AG09309 (cell line): Measurements from ENCODE around the gene HS3ST2.

Source experiments
- DNase-seq: peaks from one replicate; pipeline ENCODE4 v3.0.0-alpha.2; 2010; ENCODE audit warnings: low read depth
- H3K4me3 ChIP-seq: 2 replicates; pipeline ENCODE4 v1.5.1; 2011; ENCODE audit warnings: mild to moderate bottlenecking, low read depth, low read length, moderate library complexity; ENCODE audit not compliant: control insufficient read depth
- TF ChIP-seq, protein P1 (sequence below): IDR thresholded peaks from 2 replicates; pipeline ENCODE4 v1.5.1; 2011; ENCODE audit warnings: mild to moderate bottlenecking, low read depth, low read length, inconsistent platforms; ENCODE audit not compliant: insufficient read depth, control insufficient read depth; ENCODE audit errors: missing control alignments

The HS3ST2 gene

GRCh38 chr16:22781480-22781879, 32.5 kb upstream of the HS3ST2 start:
- no peak for DNase-seq
- TF ChIP-seq, protein P1, sequence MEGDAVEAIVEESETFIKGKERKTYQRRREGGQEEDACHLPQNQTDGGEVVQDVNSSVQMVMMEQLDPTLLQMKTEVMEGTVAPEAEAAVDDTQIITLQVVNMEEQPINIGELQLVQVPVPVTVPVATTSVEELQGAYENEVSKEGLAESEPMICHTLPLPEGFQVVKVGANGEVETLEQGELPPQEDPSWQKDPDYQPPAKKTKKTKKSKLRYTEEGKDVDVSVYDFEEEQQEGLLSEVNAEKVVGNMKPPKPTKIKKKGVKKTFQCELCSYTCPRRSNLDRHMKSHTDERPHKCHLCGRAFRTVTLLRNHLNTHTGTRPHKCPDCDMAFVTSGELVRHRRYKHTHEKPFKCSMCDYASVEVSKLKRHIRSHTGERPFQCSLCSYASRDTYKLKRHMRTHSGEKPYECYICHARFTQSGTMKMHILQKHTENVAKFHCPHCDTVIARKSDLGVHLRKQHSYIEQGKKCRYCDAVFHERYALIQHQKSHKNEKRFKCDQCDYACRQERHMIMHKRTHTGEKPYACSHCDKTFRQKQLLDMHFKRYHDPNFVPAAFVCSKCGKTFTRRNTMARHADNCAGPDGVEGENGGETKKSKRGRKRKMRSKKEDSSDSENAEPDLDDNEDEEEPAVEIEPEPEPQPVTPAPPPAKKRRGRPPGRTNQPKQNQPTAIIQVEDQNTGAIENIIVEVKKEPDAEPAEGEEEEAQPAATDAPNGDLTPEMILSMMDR = no peak
- H3K4me3 ChIP-seq = no peak overlapping the region

GRCh38 chr16:22782314-22782713, 31.6 kb upstream of the HS3ST2 start:
- no peak for DNase-seq
- TF ChIP-seq, protein P1 = no peak
- H3K4me3 ChIP-seq = no peak overlapping the region

DNA sequence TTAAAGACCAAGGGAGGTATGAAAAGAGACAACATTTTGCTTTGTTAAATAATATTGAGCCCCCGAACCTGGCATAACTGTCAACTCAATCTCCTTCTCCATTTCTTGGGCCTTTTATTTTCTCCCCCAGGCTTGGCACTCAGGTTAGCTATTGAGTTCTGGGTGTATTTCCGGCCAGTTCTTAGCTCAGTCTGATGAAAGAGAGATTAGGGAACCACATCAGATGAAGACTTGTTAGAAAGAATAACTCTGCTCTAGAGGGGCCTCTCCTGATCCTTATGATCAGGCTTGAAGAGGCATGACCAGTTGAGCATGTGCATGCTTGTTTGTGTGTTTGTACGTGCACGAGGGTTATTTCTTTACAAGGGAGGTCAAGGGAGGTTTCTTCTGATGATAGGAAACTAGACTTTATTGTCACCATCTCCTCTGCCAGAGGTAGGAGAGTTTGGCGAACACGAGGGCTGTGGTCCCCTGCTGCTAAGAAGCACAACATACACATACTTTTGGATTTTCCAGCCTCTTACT, 29.2 kb upstream of the HS3ST2 start:
- TF ChIP-seq, protein P1 = no peak
- H3K4me3 ChIP-seq = no peak overlapping the region
- DNase-seq = no peak

DNA sequence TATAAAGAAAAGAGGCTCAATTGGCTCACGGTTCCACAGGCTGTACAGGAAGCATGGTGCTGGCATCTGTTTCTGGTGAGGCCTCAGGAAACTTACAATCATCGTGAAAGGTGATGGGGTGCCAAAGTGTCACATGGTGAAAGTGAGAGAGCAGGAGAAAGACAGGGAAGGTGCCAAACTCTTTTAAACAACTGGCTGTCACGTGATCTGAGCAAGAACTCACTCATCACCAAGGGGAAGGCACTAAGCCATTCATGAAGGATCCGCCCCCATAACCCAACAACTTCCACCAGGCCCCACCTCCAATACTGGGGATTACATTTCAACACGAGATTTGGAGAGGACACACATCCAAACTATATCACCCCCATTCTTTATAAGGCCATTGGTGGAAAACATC, 28.4 kb upstream of the HS3ST2 start:
- DNase-seq = no peak
- TF ChIP-seq, protein P1 = no peak
- no peak overlapping the region for H3K4me3 ChIP-seq

DNA sequence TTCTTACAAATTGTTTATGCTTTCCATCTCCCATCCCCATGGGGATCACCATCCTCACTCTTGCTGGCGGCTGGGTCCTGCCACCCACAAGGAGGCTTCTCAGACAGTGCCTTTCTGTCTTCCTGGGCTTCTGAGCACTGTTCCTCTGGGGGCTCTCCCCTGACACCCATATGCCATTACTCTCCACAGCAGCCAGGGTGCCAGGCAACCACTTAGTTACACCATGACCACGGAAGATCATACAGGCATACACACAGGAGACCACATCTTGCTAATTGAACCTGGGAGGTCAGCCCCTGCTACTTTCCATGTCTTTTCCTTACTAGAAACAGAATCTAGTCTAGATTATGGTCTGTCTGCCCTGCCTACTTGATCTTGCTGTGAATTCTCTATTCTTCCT, 27.7 kb upstream of the HS3ST2 start:
- no peak for DNase-seq
- TF ChIP-seq, protein P1 = no peak

DNA sequence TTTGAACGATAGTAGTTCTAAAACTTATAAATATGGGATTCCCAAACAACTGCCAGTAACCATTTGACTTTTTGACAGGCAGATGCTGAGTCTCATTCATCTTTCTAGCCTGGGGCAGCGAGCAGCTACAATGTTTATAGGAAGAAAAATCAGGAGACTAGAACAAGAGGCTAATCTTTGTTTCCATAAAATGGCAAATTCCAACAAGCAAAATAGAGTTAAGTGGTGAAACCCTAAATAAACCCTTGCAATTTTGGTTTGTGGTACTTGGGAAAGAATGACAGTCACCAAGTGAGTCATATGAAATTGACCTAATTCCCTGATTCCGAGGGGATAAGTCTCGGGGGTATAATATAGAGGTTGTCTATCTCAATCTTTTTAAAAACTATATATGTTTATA, 27.3 kb upstream of the HS3ST2 start:
- TF ChIP-seq, protein P1 = no peak
- no peak overlapping the region for H3K4me3 ChIP-seq
- DNase-seq = no peak

More for the DNA sequence above, 27.7 kb upstream of the HS3ST2 start:
- no peak overlapping the region for H3K4me3 ChIP-seq
